Measurements from ENCODE around the gene MEIS3.

MEIS3 gene

GRCh38 chr19:47435196-47435595 is 15.9 kb upstream of the MEIS3 start:
- no peak for DNase-seq (ENCODE audit: low spot score)

- no peak for DNase-seq (ENCODE audit: low spot score)
These were observed 14.8 kb upstream of the MEIS3 start for GRCh38 chr19:47434088-47434487.

- DNase-seq (ENCODE audit: low spot score): no peak
These were observed 13.8 kb upstream of the MEIS3 start for GRCh38 chr19:47433121-47433520.

GRCh38 chr19:47432499-47432898 is 13.2 kb upstream of the MEIS3 start:
- DNase-seq (ENCODE audit: low spot score): no peak

- DNase-seq (ENCODE audit: low spot score): no peak
These were observed 12.8 kb upstream of the MEIS3 start for GRCh38 chr19:47432091-47432490.

GRCh38 chr19:47430041-47430802 is 10.9 kb upstream of the MEIS3 start:
- peak; percentile 65 for DNase-seq (ENCODE audit: low spot score)

- DNase-seq (ENCODE audit: low spot score): no peak
These were observed 9.9 kb upstream of the MEIS3 start for GRCh38 chr19:47429140-47429793.

GRCh38 chr19:47428177-47428894 is 9.0 kb upstream of the MEIS3 start:
- peak; percentile 98 for DNase-seq (ENCODE audit: low spot score)

GRCh38 chr19:47427241-47428176 is 8.2 kb upstream of the MEIS3 start:
- peak; percentile 71 for DNase-seq (ENCODE audit: low spot score)

GRCh38 chr19:47423203-47423882 is 4.0 kb upstream of the MEIS3 start:
- DNase-seq (ENCODE audit: low spot score): no peak

- no peak for DNase-seq (ENCODE audit: low spot score)
These were observed 3.3 kb upstream of the MEIS3 start for GRCh38 chr19:47422417-47423163.

- DNase-seq (ENCODE audit: low spot score): no peak
These were observed 2.6 kb upstream of the MEIS3 start for GRCh38 chr19:47421844-47422395.

GRCh38 chr19:47421244-47421786 is 2.0 kb upstream of the MEIS3 start:
- DNase-seq (ENCODE audit: low spot score): no peak

- DNase-seq (ENCODE audit: low spot score): no peak
These were observed 462 bp upstream of the MEIS3 start for GRCh38 chr19:47419789-47420188.

- DNase-seq (ENCODE audit: low spot score): no peak
These were observed 666 bp downstream of the MEIS3 start for GRCh38 chr19:47418692-47419029.

- DNase-seq (ENCODE audit: low spot score): no peak
These were observed 1.3 kb downstream of the MEIS3 start for GRCh38 chr19:47417746-47418691.

GRCh38 chr19:47417107-47417745 is 2.1 kb downstream of the MEIS3 start:
- no peak for DNase-seq (ENCODE audit: low spot score)

- DNase-seq (ENCODE audit: low spot score): no peak
These were observed 2.7 kb downstream of the MEIS3 start for GRCh38 chr19:47416643-47416985.
